HG03135 (cell line): ENCODE results near the gene BPTF.
"Not testable (repeated sequence)": the region's sequence is repeated elsewhere in the genome, so short reads cannot be mapped to it uniquely, and the experiment has no call there.

Experiments used
- ATAC-seq: cut with Tn5 transposase; IDR thresholded peaks from one replicate; pipeline ENCODE4 v1.9.1; 2021; ENCODE audit warnings: mild to moderate bottlenecking, moderate library complexity; ENCODE audit not compliant: unreplicated experiment

The BPTF gene

GRCh38 chr17:67884741-67885140 lies 59.4 kb downstream of the BPTF start:
- ATAC-seq = no peak

GRCh38 chr17:67891481-67892119 lies 66.3 kb downstream of the BPTF start:
- no peak for ATAC-seq

GRCh38 chr17:67902511-67903231 lies 77.4 kb downstream of the BPTF start:
- ATAC-seq = no peak

GRCh38 chr17:67905298-67905697 lies 80.0 kb downstream of the BPTF start:
- ATAC-seq = not testable (repeated sequence)

- ATAC-seq = not testable (repeated sequence)
These were observed 85.0 kb downstream of the BPTF start for GRCh38 chr17:67910117-67910803.

- no peak for ATAC-seq
These were observed 85.9 kb downstream of the BPTF start for GRCh38 chr17:67911059-67911782.

GRCh38 chr17:67912088-67912487 lies 86.8 kb downstream of the BPTF start:
- ATAC-seq = no peak

- no peak for ATAC-seq
These were observed 87.4 kb downstream of the BPTF start for GRCh38 chr17:67912656-67913055.

GRCh38 chr17:67920212-67920611 lies 94.9 kb downstream of the BPTF start:
- ATAC-seq = no peak

- ATAC-seq = no peak
These were observed 97.2 kb downstream of the BPTF start for GRCh38 chr17:67922503-67922902.

GRCh38 chr17:67928842-67929241 lies 103.5 kb downstream of the BPTF start:
- ATAC-seq = not testable (repeated sequence)

- no peak for ATAC-seq
These were observed 105.9 kb downstream of the BPTF start for GRCh38 chr17:67931227-67931626.

- no peak for ATAC-seq
These were observed 117.5 kb downstream of the BPTF start for GRCh38 chr17:67942810-67943209.

GRCh38 chr17:67944035-67944434 lies 118.7 kb downstream of the BPTF start:
- ATAC-seq = no peak

GRCh38 chr17:67946513-67946912 lies 121.2 kb downstream of the BPTF start:
- no peak for ATAC-seq

GRCh38 chr17:67947325-67947813 lies 122.1 kb downstream of the BPTF start:
- ATAC-seq = no peak

GRCh38 chr17:67950945-67951344 lies 125.6 kb downstream of the BPTF start:
- no peak for ATAC-seq

GRCh38 chr17:67959510-67959909 lies 134.2 kb downstream of the BPTF start:
- no peak for ATAC-seq

GRCh38 chr17:67960276-67960675 lies 135.0 kb downstream of the BPTF start:
- not testable (repeated sequence) for ATAC-seq

GRCh38 chr17:67962156-67962555 lies 136.9 kb downstream of the BPTF start:
- ATAC-seq = not testable (repeated sequence)

GRCh38 chr17:67963145-67963572 lies 137.9 kb downstream of the BPTF start:
- ATAC-seq = not testable (repeated sequence)
